K562 (cell line): ENCODE measurements around the gene TEX51. TPM values are rescaled to one million over a fixed set of nuclear protein-coding genes. Genes with fewer than 3 reads are reported as not detected.

Source experiments
- ATAC-seq: fragments of 200-7000 bp; cut with Tn5 transposase; 3 replicates; pipeline ENCODE4 v1.9.1; 2020; ENCODE audit warnings: moderate library complexity
- BruUV-seq: library from RNA; stranded (reverse); fragments of 400-500 nt; replicated peaks from 2 replicates; lab custom pipeline; 2021; lab: Mats Ljungman, UMichigan
- CTCF ChIA-PET: fragments of 300-600 bp; formaldehyde crosslinking; extraction: SDS; loops from one replicate; lab custom pipeline; 2021; ENCODE audit warnings: low intra/inter-chr PET ratio; lab: Yijun Ruan, JAX
- POLR2A ChIA-PET: fragments of 300-600, 350-650 bp; sonication (Branson Sonifier 250); formaldehyde crosslinking; extraction: SDS; loops from one replicate; lab custom pipeline; 2021; ENCODE audit warnings: antibody characterized with exemption, inconsistent platforms; lab: Yijun Ruan, JAX
- DNase-seq, 4 experiments: peaks; one replicate each; pipeline versions ENCODE4 v3.0.0 to v3.0.0-alpha.2; 2011 to 2018; ENCODE audit warnings: low spot score in 3 of 4, mixed read lengths in 3 of 4; ENCODE audit errors: extremely low read depth in 1 of 4
- FAIRE-seq: peaks from 2 replicates; lab custom pipeline; 2011; peaks lifted over from hg19 to GRCh38; lab: Jason Lieb, UNC
- H2AFZ ChIP-seq: 2 replicates; pipeline ENCODE4 v1.6.0; 2011; ENCODE audit warnings: low read depth, low read length, control low read depth, inconsistent platforms
- H3K27ac ChIP-seq: fragments of 200-600 bp; 3 replicates; pipeline ENCODE4 v1.8.0; 2011; ENCODE audit warnings: low read depth, mild to moderate bottlenecking, control low read depth, inconsistent platforms, low read length, moderate library complexity, mixed read lengths; ENCODE audit errors: extremely low read depth
- H3K27me3 ChIP-seq, 2 experiments: fragments of 300-600 bp in 1 of 2; 2 replicates in 1 of 2; 3 replicates in 1 of 2; pipeline versions ENCODE4 v1.6.0 to v1.8.0; 2011; ENCODE audit warnings: inconsistent platforms in 2 of 2, low read length in 2 of 2, mild to moderate bottlenecking in 1 of 2, mixed read lengths in 1 of 2, moderate library complexity in 1 of 2; ENCODE audit not compliant: control insufficient read depth in 2 of 2, insufficient read depth in 2 of 2
- H3K36me3 ChIP-seq: fragments of 300-600 bp; 3 replicates; pipeline ENCODE4 v1.8.0; 2011; ENCODE audit warnings: mild to moderate bottlenecking, low read length, inconsistent platforms; ENCODE audit not compliant: control insufficient read depth, insufficient read depth
- H3K4me1 ChIP-seq, 2 experiments: fragments of 200-600 bp in 1 of 2; replicated peaks in 1 of 2; 2 replicates in 1 of 2; 3 replicates in 1 of 2; pipeline versions ENCODE4 v1.5.1 to v1.8.0; 2011; ENCODE audit warnings: inconsistent platforms in 2 of 2, low read length in 2 of 2, mild to moderate bottlenecking in 1 of 2, mixed read lengths in 1 of 2, moderate library complexity in 1 of 2; ENCODE audit not compliant: control insufficient read depth in 2 of 2, insufficient read depth in 2 of 2
- H3K4me2 ChIP-seq: 2 replicates; pipeline ENCODE4 v1.6.1; 2011; ENCODE audit warnings: low read length, control low read depth, inconsistent platforms, mixed read lengths; ENCODE audit not compliant: insufficient read depth
- H3K4me3 ChIP-seq: fragments of 200-600 bp; sonication (generic), shearing (Covaris generic); 2 replicates; pipeline ENCODE4 v1.5.1; 2016; ENCODE audit warnings: control low read depth, inconsistent platforms
- H3K79me2 ChIP-seq: fragments of 200-600 bp; 3 replicates; pipeline ENCODE4 v1.8.0; 2011; ENCODE audit warnings: low read length, inconsistent platforms; ENCODE audit not compliant: control insufficient read depth, insufficient read depth
- H3K9ac ChIP-seq, 2 experiments: 2 replicates each; pipeline versions ENCODE4 v1.6.0 to v1.6.1; 2011; ENCODE audit warnings: low read depth in 2 of 2, low read length in 2 of 2, control low read depth in 1 of 2, inconsistent platforms in 1 of 2, mild to moderate bottlenecking in 1 of 2, mixed read lengths in 1 of 2; ENCODE audit not compliant: insufficient read depth in 1 of 2
- H3K9me1 ChIP-seq: one replicate; pipeline ENCODE4 v1.6.0; 2011; ENCODE audit warnings: inconsistent platforms, mild to moderate bottlenecking, low read length, moderate library complexity; ENCODE audit not compliant: control insufficient read depth, insufficient read depth
- H3K9me3 ChIP-seq: replicated peaks from 2 replicates; pipeline ENCODE4 v1.5.1; 2011; ENCODE audit warnings: low read depth, low read length, inconsistent platforms; ENCODE audit not compliant: control insufficient read depth, insufficient read depth
- H4K20me1 ChIP-seq: replicated peaks from 2 replicates; pipeline ENCODE4 v1.6.1; 2011; ENCODE audit warnings: low read length, inconsistent platforms, mixed read lengths; ENCODE audit not compliant: control insufficient read depth, insufficient read depth
- CBFB ChIP-seq: sonication (generic); formaldehyde crosslinking; IDR thresholded peaks from 2 replicates; pipeline ENCODE4 v1.4.0; 2020; ENCODE audit warnings: mild to moderate bottlenecking, missing genetic modification reagents
- CHCHD3 ChIP-seq: fragments of 250-450 bp; sonication (Bioruptor Pico); IDR thresholded peaks from 2 replicates; pipeline ENCODE4 v2.1.2; 2022; ENCODE audit warnings: mild to moderate bottlenecking
- DIDO1 ChIP-seq: fragments of 450-650 bp; IDR thresholded peaks from 2 replicates; pipeline ENCODE4 v1.6.1; 2016; ENCODE audit warnings: low read depth, missing biosample characterization, missing genetic modification characterization
- MCM7 ChIP-seq, 2 experiments: fragments of 450-650 bp; IDR thresholded peaks; 2 replicates each; pipeline ENCODE4 v1.6.1; 2016 to 2018
- NCOA4 ChIP-seq: fragments of 450-650 bp; IDR thresholded peaks from 2 replicates; pipeline ENCODE4 v1.6.1; 2018; ENCODE audit warnings: mild to moderate bottlenecking; ENCODE audit not compliant: partially characterized antibody
- NR3C1 ChIP-seq: sonication (generic); formaldehyde crosslinking; IDR thresholded peaks from 2 replicates; pipeline ENCODE4 v1.8.1; 2022; ENCODE audit warnings: missing genetic modification reagents
- RBM34 ChIP-seq: fragments of 200-400 bp; formaldehyde crosslinking; IDR thresholded peaks from 2 replicates; pipeline ENCODE4 v1.6.1; 2018; ENCODE audit warnings: low read length, borderline replicate concordance; ENCODE audit not compliant: insufficient read depth
- SIX5 ChIP-seq, 2 experiments: IDR thresholded peaks; 2 replicates each; pipeline ENCODE4 v1.6.1; 2011; ENCODE audit warnings: low read length in 2 of 2, borderline replicate concordance in 1 of 2, low read depth in 1 of 2, mild to moderate bottlenecking in 1 of 2, moderate library complexity in 1 of 2; ENCODE audit not compliant: insufficient read depth in 1 of 2
- SMAD4 ChIP-seq: fragments of 250-450 bp; sonication (Bioruptor Pico); conservative IDR thresholded peaks from 2 replicates; pipeline ENCODE4 v1.8.0; 2021; ENCODE audit warnings: inconsistent platforms, mild to moderate bottlenecking, moderate library complexity
- SMC3 ChIP-seq: conservative IDR thresholded peaks from 2 replicates; pipeline ENCODE4 v1.6.1; 2011; ENCODE audit warnings: low read depth, low read length, improper control_type of control experiment; ENCODE audit not compliant: insufficient read depth
- ZNF143 ChIP-seq: sonication (generic); formaldehyde crosslinking; IDR thresholded peaks from 2 replicates; pipeline ENCODE4 v1.9.0; 2022; ENCODE audit warnings: mild to moderate bottlenecking, missing genetic modification reagents
- ZNF224 ChIP-seq: sonication (generic); formaldehyde crosslinking; IDR thresholded peaks from 2 replicates; pipeline ENCODE4 v1.8.0; 2022; ENCODE audit warnings: mild to moderate bottlenecking, missing genetic modification reagents
- ZNF311 ChIP-seq: fragments of 250-450 bp; sonication (Bioruptor Pico); IDR thresholded peaks from 2 replicates; pipeline ENCODE4 v1.4.0; 2020; ENCODE audit warnings: mild to moderate bottlenecking, moderate library complexity
- ZNF699 ChIP-seq: fragments of 250-450 bp; sonication (Bioruptor Pico); IDR thresholded peaks from 2 replicates; pipeline ENCODE4 v1.8.0; 2021; ENCODE audit warnings: mild to moderate bottlenecking, moderate library complexity; ENCODE audit not compliant: insufficient replicate concordance
- WGBS: fragments of 100-300 bp; shearing (Covaris generic); methylation state at CpG from one replicate; pipeline ENCODE4 v1.1.6; 2016; ENCODE audit warnings: low coverage, mixed read lengths; ENCODE audit not compliant: insufficient coverage; ENCODE audit errors: missing lambda C conversion rate; 5-methylcytosine and 5-hydroxymethylcytosine counted together
- in situ Hi-C: fragments of 300-500 bp; cut with MboI; formaldehyde crosslinking; loops from 4 replicates; pipeline ENCODE4 v1.15.0; 2018; ENCODE audit warnings: inconsistent platforms, mixed read lengths
- intact Hi-C: fragments of 100-400 bp; cut with micrococcal nuclease; formaldehyde crosslinking; loops from 2 replicates; pipeline ENCODE4 v1.14.2; 2022
- polyA plus RNA-seq, 8 experiments: library from polyadenylated mRNA; depleted of rRNA in 4 of 8; stranded (reverse) in 5 of 8; unstranded in 3 of 8; fragments of >200 nt; fragmentation: Nextera tagmentation in 2 of 8; fragmentation: Illumina TruSeq in 1 of 8; extraction: Ambion mirVana in 2 of 8; extraction: Trizol in 1 of 8; gene quantifications; 2 replicates each; pipeline versions ENCODE4 v1.2.1 to v1.2.3, GENCODE V29; 2011 to 2014; ENCODE audit warnings: inconsistent platforms in 1 of 8, missing spikeins in 1 of 8
- total RNA-seq, 7 experiments: library from RNA; depleted of rRNA in 6 of 7; stranded (reverse); fragments of >200 nt in 6 of 7; fragmentation: Illumina TruSeq in 2 of 7; extraction: Trizol in 2 of 7; gene quantifications; 2 replicates each; pipeline versions ENCODE4 v1.2.1 to v1.2.3, GENCODE V29; 2011 to 2021; ENCODE audit warnings: low replicate concordance in 1 of 7
- TF ChIP-seq, protein P1 (sequence below), 2 experiments: fragments of 450-650 bp; conservative IDR thresholded peaks; 2 replicates each; pipeline ENCODE4 v1.6.1; 2017; ENCODE audit warnings: mild to moderate bottlenecking in 2 of 2, moderate library complexity in 2 of 2
- TF ChIP-seq, protein P2 (sequence below): sonication (generic); formaldehyde crosslinking; IDR thresholded peaks from 2 replicates; pipeline ENCODE4 v1.8.0; 2022; ENCODE audit warnings: mild to moderate bottlenecking, low read depth, missing genetic modification reagents
- TF ChIP-seq, protein P3 (sequence below), 2 experiments: fragments of 450-650 bp in 1 of 2; IDR thresholded peaks; 2 replicates each; pipeline ENCODE4 v1.6.1; 2011 to 2017; ENCODE audit warnings: low read depth in 2 of 2, antibody characterized with exemption in 1 of 2, borderline replicate concordance in 1 of 2, low read length in 1 of 2, mild to moderate bottlenecking in 1 of 2, mixed read lengths in 1 of 2; ENCODE audit not compliant: control insufficient read depth in 1 of 2

TEX51 gene
- total and polyA plus RNA-seq, 9 of the 15 experiments (the other 6 are each of a cell fraction or from before 2014, with no cell fraction given), result not detected

DNA sequence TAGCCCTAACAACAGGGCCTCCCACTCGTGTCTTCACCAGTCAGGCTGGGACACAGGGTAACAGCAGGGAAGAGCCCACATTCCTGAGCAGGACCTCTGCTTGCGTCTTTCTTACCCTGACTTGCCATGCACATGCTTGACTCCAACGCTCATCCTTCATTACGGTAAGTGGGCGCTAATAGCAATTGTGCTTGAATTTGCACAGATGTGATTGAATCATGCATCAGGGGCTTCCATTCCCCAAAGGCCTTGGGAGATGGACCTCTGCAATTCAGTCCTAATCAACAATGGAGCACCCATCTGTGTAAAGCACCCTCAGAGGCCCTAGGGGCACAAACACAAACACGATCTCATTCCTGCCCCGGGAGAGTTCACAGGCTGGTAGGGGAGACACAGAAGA, 13.5 kb downstream of the TEX51 start (continued):
- no peak for TF ChIP-seq SIX5 (IDR thresholded peaks at IDR 0.05; ENCODE audit: borderline replicate concordance in 1 of 2, insufficient read depth in 1 of 2, low read depth in 1 of 2, low read length in 2 of 2)
- TF ChIP-seq ZNF699, result no peak
- TF ChIP-seq, all 486 proteins: peak for 0

DNA sequence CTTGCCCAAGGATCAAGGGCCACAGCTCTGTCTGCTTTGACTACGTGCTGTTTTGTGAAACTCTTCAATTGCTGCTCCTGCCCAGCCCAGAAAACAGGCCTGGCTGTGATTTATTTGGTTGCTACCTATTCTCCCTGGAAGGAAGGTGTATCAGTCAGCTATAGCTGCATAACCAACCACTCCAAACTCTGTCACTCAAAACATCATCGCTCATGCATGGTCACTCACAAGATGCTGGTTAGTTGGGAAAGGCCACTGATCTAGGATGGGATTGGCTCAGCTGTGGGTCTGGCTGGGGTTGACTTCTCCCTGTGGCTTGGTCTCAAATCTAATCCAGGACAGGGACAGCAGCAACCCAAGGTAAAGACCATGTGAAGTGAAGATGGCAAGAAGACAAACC, 14.6 kb downstream of the TEX51 start:
- H3K9ac ChIP-seq, result no peak overlapping the region
- FAIRE-seq (no peak), DNase-seq (no peak), ATAC-seq (no peak)
- CTCF ChIA-PET, result no interaction called here
- POLR2A ChIA-PET, result no interaction called here
- H3K36me3 ChIP-seq, result no peaks in the 10 kb centered on the region
- H3K4me1 ChIP-seq, result no peaks in the 10 kb centered on the region
- H3K9me1 ChIP-seq, result no peaks in the 10 kb centered on the region
- intact Hi-C loops (no loop called here), in situ Hi-C loops (no loop called here)
- no peak overlapping the region for H2AFZ ChIP-seq
- no peaks in the 10 kb centered on the region for H3K9me3 ChIP-seq
- H3K79me2 ChIP-seq, result no peaks in the 10 kb centered on the region
- no TSS peak for BruUV-seq
- WGBS, result 0% methylated on average over 2 of the region's 2 CpGs
- no peak overlapping the region for H3K4me2 ChIP-seq
- H3K27me3 ChIP-seq, result peaks cover 2 to 21% of the 10 kb centered on the region in 2 experiments; a peak in 3 of 5 replicates
- H3K4me3 ChIP-seq, result no peak overlapping the region
- TF ChIP-seq ZNF224 (CRISPR knock-in tag) (no peak), MCM7 (IDR thresholded peaks at IDR 0.05) (no peak), DIDO1 (tag) (no peak), NCOA4 (no peak), CHCHD3 (CRISPR knock-in tag) (no peak), ZNF143 (CRISPR knock-in tag) (no peak), ZNF311 (no peak), CBFB (CRISPR knock-in tag) (no peak), SMAD4 (CRISPR knock-in tag) (no peak), NR3C1 (CRISPR knock-in tag) (no peak), RBM34 (no peak), SMC3 (no peak)
- TF ChIP-seq, protein P1, sequence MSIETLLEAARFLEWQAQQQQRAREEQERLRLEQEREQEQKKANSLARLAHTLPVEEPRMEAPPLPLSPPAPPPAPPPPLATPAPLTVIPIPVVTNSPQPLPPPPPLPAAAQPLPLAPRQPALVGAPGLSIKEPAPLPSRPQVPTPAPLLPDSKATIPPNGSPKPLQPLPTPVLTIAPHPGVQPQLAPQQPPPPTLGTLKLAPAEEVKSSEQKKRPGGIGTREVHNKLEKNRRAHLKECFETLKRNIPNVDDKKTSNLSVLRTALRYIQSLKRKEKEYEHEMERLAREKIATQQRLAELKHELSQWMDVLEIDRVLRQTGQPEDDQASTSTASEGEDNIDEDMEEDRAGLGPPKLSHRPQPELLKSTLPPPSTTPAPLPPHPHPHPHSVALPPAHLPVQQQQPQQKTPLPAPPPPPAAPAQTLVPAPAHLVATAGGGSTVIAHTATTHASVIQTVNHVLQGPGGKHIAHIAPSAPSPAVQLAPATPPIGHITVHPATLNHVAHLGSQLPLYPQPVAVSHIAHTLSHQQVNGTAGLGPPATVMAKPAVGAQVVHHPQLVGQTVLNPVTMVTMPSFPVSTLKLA (conservative IDR thresholded peaks at IDR 0.05), result no peak
- TF ChIP-seq, protein P2, sequence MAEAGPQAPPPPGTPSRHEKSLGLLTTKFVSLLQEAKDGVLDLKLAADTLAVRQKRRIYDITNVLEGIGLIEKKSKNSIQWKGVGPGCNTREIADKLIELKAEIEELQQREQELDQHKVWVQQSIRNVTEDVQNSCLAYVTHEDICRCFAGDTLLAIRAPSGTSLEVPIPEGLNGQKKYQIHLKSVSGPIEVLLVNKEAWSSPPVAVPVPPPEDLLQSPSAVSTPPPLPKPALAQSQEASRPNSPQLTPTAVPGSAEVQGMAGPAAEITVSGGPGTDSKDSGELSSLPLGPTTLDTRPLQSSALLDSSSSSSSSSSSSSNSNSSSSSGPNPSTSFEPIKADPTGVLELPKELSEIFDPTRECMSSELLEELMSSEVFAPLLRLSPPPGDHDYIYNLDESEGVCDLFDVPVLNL (CRISPR knock-in tag), result no peak
- TF ChIP-seq, protein P3, sequence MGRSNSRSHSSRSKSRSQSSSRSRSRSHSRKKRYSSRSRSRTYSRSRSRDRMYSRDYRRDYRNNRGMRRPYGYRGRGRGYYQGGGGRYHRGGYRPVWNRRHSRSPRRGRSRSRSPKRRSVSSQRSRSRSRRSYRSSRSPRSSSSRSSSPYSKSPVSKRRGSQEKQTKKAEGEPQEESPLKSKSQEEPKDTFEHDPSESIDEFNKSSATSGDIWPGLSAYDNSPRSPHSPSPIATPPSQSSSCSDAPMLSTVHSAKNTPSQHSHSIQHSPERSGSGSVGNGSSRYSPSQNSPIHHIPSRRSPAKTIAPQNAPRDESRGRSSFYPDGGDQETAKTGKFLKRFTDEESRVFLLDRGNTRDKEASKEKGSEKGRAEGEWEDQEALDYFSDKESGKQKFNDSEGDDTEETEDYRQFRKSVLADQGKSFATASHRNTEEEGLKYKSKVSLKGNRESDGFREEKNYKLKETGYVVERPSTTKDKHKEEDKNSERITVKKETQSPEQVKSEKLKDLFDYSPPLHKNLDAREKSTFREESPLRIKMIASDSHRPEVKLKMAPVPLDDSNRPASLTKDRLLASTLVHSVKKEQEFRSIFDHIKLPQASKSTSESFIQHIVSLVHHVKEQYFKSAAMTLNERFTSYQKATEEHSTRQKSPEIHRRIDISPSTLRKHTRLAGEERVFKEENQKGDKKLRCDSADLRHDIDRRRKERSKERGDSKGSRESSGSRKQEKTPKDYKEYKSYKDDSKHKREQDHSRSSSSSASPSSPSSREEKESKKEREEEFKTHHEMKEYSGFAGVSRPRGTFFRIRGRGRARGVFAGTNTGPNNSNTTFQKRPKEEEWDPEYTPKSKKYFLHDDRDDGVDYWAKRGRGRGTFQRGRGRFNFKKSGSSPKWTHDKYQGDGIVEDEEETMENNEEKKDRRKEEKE (IDR thresholded peaks at IDR 0.05; ENCODE audit: borderline replicate concordance in 1 of 2, control insufficient read depth in 1 of 2, low read depth in 2 of 2, low read length in 1 of 2), result no peak
- no peaks in the 10 kb centered on the region for H4K20me1 ChIP-seq
- H3K27ac ChIP-seq, result no peak overlapping the region
